ENCODE measurements around the gene S100A11.

Gene S100A11

GRCh38 chr1:151984313-151984956 is 52.4 kb downstream of the S100A11 start:
- TF ChIP-seq, protein P1, sequence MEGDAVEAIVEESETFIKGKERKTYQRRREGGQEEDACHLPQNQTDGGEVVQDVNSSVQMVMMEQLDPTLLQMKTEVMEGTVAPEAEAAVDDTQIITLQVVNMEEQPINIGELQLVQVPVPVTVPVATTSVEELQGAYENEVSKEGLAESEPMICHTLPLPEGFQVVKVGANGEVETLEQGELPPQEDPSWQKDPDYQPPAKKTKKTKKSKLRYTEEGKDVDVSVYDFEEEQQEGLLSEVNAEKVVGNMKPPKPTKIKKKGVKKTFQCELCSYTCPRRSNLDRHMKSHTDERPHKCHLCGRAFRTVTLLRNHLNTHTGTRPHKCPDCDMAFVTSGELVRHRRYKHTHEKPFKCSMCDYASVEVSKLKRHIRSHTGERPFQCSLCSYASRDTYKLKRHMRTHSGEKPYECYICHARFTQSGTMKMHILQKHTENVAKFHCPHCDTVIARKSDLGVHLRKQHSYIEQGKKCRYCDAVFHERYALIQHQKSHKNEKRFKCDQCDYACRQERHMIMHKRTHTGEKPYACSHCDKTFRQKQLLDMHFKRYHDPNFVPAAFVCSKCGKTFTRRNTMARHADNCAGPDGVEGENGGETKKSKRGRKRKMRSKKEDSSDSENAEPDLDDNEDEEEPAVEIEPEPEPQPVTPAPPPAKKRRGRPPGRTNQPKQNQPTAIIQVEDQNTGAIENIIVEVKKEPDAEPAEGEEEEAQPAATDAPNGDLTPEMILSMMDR (IDR thresholded peaks at IDR 0.05; ENCODE audit: low read depth, low read length), result no peak
- no peak overlapping the region for H3K4me3 ChIP-seq (ENCODE audit: low read depth, low read length)
- no peak overlapping the region for H3K27ac ChIP-seq
- no peak for DNase-seq
- H3K27me3 ChIP-seq (ENCODE audit: insufficient read depth, low read depth, severe bottlenecking), result peaks cover 100% of the 10 kb centered on the region
- H3K9me3 ChIP-seq (ENCODE audit: severe bottlenecking), result peaks cover 8% of the 10 kb centered on the region
- H3K36me3 ChIP-seq, result no peaks in the 10 kb centered on the region
